NCI-H510A (cell line): ENCODE measurements around the gene S100A11.
"Not testable (repeated sequence)": the region's sequence is repeated elsewhere in the genome, so short reads cannot be mapped to it uniquely, and the experiment has no call there.

ENCODE experiments used
- DNase-seq: peaks from one replicate; lab custom pipeline; 2025; lab: John Stamatoyannopoulos, UW

Gene S100A11

GRCh38 chr1:152036267-152037216, at the start of gene S100A11:
S100A11 (minus strand) TSS chr1:152037004; CDS start chr1:152036915, 89 bp downstream.
- DNase-seq = peak; percentile 65

DNA sequence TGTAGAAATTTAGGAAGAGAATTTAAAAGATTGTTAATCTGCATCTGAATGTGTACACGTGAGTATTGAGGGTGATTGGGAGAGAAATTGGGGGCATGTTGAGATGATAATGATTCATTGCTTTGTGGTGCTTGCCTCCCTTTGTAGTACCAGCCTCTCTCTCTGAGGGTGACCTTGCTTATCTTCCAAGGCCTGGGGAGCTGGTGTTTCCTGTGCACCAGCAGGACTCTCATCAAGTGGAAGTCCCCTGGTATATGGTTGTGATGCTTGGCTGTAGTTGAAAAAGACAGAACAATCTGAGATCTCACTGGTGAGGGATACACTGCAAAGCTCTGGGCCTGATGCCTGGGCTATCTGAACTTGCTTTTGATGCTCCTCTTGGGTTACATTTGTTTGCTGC, 48.0 kb upstream of the S100A11 start:
- DNase-seq = no peak

- not testable (repeated sequence) for DNase-seq
These were observed 44.2 kb upstream of the S100A11 start for GRCh38 chr1:152081026-152081425.

DNA sequence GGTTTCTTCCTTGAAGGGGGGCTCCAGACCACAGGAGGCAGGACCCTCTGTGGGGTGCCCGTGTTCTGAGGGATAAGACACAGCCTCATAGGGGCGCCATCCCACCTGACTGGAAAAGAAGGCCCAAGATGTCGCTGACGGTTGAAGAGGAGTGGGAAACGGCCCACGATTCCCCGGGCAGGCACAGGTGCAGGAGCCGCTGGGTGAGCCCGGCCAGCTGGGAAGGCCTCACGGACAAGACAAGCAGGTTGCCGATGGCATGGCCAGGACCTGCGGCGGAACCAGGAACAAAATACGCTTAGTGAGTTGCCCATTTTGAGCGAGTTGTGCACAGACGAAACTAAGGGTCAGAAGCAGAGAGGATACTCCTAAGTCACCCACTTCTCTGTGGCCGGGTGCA, 43.7 kb upstream of the S100A11 start:
- not testable (repeated sequence) for DNase-seq

- DNase-seq = no peak
These were observed 42.1 kb upstream of the S100A11 start for GRCh38 chr1:152078831-152079441.

GRCh38 chr1:152072311-152072710, 35.5 kb upstream of the S100A11 start:
- no peak for DNase-seq

- no peak for DNase-seq
These were observed 34.3 kb upstream of the S100A11 start for GRCh38 chr1:152071123-152071522.

DNA sequence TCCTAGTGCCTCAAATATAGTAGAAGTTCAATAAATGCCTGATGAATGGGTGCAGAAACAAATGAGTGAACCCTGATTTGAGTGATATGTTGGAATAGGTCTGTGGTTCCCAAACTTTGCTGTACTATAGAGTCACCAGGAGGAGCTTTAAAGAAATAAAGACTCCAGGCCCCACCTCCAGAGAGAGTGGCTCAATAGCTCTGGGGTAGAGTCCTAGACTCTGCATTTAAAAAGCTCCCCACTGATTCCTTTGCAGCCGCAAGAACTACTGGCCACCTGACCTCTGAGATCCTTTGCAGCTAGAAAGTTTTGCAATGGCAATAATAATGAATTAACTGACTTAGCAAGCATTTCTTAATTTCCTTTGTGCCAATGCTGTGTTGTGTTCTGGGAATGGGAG, 31.1 kb upstream of the S100A11 start:
- no peak for DNase-seq

- no peak for DNase-seq
These were observed 30.3 kb upstream of the S100A11 start for GRCh38 chr1:152067150-152067549.

- no peak for DNase-seq
These were observed 25.1 kb upstream of the S100A11 start for GRCh38 chr1:152061952-152062351.

DNA sequence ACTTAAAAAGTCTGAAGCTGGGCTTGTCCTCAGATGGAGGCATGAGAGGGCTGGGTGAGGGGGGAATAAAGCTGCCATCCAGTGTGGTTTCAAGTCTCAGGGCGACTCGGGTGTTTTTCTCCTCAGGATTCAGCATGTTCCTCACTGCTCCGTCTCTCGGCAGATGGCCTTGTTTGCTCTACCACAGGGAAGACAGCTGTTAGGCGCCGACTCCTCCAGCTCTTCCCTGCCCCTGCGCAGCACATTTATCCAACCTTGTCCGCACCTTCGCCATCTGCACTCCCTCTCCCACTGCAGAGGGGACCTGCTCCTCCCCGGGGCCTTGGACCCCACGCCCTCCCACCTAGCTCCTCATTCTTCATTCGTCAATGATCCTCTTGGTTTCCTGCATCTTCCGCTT, 16.6 kb upstream of the S100A11 start:
- DNase-seq = peak; percentile 9

GRCh38 chr1:152052606-152053005, 15.8 kb upstream of the S100A11 start:
- peak; percentile 79 for DNase-seq

DNA sequence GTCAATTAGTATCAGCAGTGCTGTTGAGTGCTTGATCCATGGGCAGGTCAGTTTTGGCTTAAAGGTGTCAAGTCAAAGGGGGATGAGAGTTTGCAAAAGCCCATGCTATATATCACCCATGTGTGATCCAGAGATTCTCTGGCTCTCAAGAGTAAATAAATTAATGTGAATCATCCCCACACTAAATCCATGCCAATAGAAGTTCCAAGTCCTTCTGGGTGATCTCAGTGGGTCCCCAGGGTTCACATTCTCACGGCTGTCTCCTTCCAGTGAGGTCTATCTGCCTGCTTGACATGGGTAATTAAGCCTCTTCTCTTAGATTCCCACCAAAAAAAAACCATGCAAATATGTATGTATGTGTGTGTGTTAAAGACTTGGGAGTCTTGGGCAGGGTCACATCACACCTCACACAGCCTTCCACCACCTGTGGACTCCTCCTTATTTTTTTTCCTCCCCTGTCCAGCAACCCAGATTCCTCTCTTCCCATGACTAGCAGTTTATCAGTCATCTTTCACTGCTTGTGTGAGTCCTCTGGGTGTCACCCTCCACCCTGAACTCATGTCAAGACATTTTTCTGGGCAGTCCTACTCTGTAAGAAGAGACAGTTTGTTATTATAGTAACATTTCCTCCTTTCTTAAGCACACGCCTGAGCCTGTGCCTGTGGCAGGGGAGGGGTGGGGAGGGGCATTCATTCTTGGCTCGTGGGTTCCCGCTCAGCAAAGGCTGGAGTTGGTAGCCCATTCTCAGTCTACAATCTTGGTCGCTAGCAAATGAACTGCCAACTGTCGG, 14.3 kb upstream of the S100A11 start:
- DNase-seq = no peak

- DNase-seq = no peak
These were observed 12.7 kb upstream of the S100A11 start for GRCh38 chr1:152049291-152050083.

DNA sequence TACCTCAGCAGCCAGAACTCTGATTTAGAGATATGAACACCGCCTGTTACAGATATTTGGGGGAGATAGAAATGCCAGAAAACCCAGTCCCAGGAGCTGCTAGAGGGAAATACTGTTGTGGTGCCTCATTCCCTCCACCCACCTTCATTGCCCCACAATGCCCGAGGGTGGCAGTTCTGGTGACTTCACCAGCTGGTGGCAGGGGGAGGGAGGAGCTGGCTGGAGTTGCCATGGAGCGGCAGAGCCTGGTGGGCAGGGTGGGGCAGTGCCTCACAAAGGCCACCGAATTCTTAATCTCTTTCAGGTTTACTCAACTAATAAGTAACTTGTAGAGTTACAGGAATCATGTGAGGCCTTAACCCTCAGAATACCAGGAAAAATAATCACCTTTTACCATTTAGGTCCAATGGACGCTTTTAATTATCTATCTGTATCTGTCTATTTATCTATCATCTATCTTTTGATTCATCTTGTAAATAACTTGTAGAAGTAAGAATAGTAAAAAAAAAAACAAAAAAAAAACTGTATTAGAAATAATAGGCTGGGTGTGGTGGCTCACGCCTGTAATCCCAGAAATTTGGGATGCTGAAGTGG, 11.7 kb upstream of the S100A11 start:
- DNase-seq = peak; percentile 53

DNA sequence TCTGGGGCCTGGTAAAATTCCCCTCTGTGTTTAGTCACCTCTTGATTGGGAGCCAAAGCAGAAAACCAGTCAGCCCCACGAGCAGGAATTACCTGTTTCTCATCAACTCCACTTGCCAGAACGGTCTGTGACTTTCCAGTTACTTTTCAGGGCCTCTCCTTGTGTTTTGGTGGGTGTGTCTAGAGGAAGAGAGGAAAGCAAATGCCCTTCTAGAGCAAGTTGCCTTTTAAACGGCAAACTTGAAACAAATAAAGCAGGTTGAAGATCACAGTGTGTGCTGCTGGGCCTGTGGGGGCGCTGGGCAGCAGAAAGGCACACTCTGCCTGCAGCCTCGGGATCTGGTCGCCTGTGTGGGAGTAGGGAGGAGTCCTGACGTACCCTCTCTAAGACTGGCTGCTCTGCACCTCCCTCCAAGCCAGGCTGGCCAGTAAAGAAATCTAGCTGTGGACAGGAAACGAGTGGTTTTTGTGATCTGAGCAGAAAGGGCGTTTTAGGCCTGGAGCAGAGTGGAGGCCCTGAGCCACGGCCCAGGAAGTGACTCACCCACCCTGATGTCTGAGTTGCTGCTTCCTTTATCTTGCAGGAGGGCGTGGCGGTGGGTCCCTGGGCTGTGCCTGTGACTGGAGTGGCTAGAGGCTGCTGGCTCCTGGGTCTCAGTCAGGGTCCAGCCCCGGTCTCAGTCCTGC, 11.1 kb upstream of the S100A11 start:
- DNase-seq = peak; percentile 71

- no peak for DNase-seq
These were observed 10.6 kb upstream of the S100A11 start for GRCh38 chr1:152047413-152047729.

- DNase-seq = no peak
These were observed 7.6 kb upstream of the S100A11 start for GRCh38 chr1:152044386-152044785.

DNA sequence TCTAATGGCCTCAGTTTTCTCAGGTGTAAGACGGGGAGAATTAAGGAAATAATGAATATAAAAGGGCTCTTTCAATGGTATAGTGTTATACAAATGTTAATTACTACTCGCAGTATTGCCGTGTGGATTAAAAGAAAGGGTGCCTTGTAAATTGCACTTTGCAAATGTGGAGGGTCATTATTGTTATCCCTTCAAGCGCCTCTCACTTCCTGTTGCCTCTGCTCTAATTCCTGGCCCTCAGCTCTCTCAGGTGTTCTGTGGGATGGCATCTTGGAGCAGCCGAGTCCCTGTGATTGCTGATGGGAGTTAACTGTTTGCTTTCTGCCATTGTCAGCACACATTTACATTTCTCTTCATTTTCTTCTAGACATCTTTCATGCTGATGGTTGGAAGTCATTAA, 7.1 kb upstream of the S100A11 start:
- peak; percentile 6 for DNase-seq

DNA sequence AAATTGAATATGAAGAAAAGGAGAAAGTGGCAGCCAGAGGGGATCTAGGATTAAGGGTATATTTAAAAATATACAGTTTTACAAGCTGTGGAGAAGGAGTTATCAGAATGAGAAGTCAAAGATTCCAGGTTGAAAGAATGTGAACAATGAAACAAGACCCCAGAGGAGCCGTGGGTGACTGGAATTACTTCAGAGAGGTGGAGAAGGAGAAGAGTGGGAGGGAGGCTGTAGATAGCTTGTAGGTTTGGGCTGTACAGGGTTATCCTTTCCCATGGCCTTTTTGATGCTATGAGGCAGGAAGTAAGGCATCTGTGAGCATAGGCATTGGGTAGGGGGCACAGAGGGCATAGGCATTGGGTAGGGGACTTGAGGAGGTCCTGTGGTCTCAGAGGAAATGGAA, 5.2 kb upstream of the S100A11 start:
- no peak for DNase-seq

GRCh38 chr1:152039886-152040285, 3.1 kb upstream of the S100A11 start:
- DNase-seq = no peak
